HG03025 (cell line): Measurements from ENCODE around the gene CYP2F1.
"Not testable (repeated sequence)": the region's sequence is repeated elsewhere in the genome, so short reads cannot be mapped to it uniquely, and the experiment has no call there.

ENCODE experiments used
- ATAC-seq: cut with Tn5 transposase; IDR thresholded peaks from one replicate; pipeline ENCODE4 v1.9.1; 2021; ENCODE audit warnings: mild to moderate bottlenecking, moderate library complexity; ENCODE audit not compliant: unreplicated experiment, low FRiP score

Gene CYP2F1

DNA sequence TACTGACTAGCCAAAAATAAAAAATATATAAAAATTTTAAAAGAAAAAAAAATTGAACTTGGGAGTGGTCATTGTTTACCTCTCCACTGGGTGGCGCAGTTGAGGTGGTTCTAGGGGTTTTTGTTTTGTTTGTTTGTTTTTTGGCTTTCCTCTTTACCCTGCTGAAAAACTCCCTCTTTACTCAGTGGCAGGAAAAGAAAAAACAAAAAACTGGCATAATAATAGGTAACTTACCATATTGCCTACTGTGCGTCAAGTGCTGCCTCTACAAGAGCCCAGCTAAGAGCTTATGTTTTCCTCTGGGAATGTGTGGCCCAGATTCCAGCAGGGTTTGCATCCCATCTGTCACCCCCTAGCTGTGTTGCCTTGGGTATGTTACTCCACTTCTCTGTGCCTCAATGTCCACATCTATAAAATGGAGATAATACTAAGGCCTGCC, 12.6 kb downstream of the CYP2F1 start:
- not testable (repeated sequence) for ATAC-seq

DNA sequence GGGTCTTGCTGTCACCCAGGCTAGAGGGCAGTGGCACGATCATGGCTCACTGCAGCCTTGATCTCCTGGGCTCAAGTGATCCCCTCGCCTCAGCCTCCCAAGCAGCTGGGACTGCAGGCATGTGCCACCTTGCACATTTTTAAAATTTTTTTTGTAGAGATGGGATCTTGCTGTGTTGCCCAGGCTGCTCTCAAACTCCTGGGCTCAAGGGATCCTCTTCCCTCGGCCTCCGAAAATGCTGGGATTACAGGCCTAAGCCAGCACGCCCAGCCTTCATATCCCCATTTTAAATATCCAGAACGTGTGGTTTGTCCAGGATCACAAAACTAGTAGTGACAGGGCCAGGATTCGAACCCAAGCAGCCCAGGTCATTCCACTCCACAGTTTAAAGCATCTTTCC, 13.1 kb downstream of the CYP2F1 start:
- not testable (repeated sequence) for ATAC-seq

DNA sequence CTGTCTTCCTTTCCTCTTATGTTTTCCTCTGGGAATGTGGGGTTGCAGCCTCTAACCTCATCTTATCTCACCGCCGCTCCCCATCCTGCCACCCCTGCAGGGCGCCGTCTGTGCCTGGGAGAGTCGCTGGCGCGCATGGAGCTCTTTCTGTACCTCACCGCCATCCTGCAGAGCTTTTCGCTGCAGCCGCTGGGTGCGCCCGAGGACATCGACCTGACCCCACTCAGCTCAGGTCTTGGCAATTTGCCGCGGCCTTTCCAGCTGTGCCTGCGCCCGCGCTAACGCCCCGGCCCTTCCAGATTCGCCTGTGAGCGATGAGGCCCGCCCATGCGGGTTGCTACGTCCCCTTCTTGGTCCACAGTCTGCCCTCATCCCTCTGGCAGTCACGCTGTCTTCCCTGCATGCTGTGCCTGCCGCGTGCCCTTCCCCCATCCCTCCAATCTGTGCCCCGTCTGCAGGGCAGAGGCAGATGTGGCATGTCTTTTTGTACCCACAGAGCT, 13.6 kb downstream of the CYP2F1 start:
- ATAC-seq = not testable (repeated sequence)

DNA sequence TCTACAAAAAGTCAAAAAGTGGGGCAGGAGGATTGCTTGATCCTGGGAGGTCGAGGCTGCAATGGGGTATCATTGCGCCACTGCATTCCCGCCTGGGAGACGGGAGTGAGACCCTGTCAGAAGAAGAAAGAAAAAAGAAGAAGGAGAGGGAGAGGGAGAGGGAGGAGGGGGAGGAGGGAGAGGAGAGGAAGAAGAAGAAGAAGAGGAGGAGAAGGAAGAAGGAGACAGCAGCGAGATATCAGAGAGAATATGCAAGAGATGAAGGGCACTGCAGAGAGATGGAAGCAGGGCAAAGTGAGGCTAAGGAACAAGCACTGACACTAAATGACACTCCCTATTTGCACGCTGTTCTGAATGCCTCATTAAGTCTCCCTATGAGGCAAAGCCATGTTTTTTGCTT, 14.5 kb downstream of the CYP2F1 start:
- ATAC-seq = no peak

DNA sequence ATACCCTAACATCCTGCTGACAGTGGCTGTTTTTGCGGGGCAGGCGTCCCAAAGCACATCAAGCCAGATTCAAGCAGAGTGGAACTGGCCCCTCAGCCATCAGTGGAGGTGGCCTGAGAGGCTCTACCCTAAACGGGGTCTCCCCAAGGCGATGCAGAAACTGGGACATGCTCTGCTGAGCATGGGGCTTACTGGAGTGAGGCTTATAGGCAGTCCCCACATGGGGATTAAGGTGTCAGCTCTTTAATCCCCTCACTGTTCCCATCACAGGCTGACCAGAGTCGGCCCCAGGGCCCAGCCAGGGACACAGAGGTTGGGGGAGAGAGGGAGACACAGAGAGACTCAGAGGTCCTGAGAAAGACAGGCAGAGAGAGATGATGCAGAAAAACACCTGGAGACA, 17.0 kb downstream of the CYP2F1 start:
- ATAC-seq = no peak

DNA sequence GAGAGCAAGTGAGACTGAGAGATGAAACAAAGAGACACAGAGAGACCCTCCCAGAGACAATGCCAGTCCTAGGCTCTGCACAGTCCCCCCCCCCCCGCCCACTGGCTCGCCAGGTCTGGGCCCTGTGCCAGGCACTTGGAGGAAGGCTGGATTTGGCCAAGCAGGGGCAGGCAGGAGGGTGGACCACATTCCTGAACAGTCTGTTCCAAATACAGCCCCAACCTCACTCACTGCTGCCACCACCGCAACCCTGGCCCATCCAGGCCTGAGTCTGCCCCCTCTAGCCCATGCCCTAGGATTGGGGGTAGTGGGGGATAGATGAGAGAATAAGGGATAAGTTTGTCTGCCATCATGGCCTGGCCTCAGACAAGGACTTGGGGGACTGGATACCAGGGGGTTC, 19.0 kb downstream of the CYP2F1 start:
- no peak for ATAC-seq

DNA sequence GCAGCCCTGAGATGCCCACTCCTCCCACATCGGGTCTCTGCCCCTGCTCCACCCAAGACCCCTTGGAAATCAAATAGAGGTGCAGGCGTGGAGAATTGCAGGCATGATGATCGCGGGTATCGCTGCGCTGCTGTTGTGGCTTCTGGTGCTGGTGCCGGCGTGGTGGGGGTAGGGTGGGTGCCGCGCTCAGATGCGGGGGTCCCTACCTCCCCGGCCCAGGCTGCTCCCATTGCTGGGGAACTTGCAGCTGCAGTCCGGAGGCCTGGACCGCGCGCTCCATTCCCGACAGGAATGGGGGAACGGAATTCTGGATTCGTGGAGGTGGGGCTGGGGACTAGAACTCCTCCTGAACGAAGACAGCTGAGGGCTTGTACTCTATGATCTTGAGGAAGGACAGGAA, 20.4 kb downstream of the CYP2F1 start:
- ATAC-seq = no peak

DNA sequence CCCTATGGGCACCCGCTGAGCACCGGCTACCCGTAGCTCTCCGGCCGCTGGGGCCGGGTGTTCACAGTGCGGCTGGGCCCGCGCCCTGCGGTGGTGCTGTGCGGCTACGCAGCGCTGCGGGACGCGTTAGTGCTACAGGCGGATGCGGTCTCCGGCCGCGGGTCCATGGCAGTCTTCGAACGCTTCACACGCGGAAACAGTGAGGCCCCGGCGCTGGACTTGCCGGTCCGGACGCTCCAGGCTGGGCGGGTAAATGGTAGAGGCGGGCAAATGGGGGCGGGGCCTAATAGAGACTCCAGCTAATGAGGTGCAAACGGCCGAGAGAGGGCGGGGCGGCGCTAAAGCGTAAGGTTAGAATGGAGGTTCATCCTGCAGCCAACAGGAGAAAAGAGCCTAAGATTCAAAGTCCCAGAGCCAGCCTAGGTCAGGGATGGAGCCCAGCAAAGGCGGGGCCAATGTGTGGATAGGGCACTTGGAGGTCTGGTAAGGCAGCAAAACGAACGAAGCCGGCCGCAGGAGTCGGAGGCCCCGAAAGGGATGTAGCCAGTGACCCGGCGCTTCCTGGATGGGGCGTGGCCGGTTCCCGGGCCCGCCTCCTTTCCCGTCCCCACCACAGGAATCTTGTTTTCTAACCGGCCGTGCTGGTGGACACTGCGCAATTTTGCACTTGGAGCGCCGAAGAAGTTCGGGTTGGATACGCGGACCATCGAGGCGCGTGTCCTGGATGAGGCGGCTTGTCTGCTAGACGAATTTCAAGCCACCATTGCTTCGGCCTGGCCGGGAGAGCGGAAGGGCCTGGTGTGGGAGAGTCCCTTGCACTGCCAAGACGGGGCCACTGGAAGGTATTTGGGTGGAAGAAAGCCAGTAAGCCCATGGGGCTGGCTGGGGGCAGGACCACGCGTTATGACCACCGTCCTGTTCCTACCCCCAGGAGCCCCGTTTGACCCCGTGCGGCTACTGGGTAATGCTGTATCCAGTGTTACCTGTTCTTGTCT, 21.5 kb downstream of the CYP2F1 start:
- not testable (repeated sequence) for ATAC-seq

DNA sequence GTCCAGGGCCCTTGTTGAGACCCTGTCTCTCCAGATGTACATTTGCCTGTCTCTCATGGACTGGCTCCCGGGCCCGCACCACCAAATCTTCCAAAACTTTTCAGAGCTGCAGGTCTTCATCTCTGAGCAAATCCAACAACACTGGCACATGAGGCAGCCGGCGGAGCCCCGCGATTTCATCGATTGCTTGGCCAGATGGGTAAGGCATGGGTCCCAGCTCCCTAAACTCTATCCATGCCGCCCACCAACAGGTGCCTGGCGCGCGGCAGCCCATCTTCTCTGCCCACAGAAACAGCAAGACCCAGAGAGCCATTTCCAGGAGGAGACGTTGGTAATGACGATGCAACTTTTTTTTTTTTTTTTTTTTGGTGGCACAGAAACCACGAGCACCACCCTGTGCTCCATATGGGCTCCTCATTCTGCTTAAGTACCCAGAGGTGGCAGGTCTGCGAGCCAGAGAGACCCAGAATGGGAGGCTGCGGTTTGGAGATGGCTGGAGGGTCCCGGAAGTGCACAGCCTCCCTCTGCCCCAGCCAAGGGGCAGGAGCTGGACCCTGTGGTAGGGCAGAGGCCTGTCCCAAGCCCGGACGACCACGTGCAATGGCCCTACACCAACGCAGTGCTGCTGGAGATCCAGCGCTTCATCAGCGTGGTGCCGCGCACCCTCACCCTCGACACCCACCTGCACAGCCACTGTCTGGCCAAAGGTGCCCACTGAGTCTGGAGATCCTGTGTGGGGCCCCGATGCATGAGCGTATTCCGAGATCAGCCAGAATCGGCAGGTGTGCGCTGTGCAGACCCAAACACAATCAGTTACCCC, 22.6 kb downstream of the CYP2F1 start:
- ATAC-seq = no peak

DNA sequence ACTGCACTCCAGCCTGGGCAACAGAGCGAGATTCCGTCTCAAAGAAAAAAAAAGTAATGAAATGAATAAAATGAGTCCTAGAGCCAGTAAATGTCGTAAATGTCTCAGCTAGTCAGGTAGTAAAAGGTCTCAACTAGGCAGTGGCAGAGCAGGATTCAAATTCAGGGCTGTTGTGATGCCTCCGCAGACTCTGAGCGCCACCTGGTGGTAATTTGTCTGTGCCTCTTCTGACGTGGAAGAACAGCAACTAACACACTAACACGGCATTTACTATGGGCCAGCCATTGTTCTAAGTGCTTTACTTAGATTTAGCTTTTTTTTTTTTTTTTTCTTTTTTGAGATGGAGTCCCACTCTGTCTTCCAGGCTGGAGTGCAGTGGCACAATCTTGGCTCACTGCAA, 30.2 kb downstream of the CYP2F1 start:
- no peak for ATAC-seq

DNA sequence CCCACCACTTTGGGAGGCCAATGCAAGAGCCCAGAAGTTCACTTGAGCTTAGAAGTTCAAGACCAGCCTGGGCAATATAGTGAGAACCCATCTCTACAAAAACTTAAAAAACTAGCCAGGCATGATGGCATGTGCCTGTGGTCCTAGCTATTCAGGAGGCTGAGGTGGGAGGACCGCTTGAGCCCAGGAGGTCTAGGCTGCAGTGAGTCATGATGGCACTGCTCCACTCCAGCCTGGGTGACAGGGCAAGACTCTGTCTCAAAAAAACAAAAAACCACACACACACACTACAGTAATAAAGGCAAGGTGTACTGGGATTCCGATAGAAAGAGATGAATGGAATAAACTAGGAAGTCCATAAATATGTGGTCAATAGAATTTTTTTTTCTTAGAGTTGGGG, 35.6 kb downstream of the CYP2F1 start:
- ATAC-seq = no peak

DNA sequence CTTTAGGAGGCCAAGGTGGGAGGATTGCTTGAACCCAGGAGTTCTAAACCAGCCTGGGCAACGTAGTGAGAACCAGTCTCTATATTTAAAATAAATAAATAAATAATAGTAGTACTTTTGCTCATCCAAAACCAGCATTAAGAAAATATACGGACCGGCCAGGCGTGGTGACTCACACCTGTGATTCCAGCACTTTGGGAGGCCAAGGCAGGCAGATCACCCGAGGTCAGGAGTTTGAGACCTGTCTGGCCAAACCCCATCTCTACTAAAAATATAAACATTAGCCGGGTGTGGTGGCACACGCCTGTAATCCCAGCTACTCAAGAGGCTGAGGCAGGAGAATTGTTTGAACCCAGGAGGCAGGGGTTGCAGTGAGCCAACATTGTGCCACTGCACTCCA, 36.8 kb downstream of the CYP2F1 start:
- ATAC-seq = not testable (repeated sequence)

DNA sequence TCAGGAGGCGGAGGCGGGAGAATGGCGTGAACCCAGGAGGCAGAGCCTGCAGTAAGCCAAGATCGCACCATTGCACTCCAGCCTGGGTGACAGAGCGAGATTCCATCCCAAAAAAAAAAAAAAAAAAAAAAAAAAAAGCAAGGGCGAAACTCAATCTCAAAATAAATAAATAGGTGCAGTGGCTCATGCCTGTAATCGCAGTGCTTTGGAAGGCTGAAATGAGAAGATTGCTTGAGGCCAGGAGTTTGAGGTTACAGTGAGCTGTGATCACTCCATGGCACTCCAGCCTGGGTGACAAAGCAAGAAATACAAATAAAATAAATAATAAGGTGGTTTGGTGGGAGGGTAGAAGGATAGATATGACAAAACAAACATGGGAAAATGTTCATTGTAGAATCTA, 39.8 kb downstream of the CYP2F1 start:
- no peak for ATAC-seq

DNA sequence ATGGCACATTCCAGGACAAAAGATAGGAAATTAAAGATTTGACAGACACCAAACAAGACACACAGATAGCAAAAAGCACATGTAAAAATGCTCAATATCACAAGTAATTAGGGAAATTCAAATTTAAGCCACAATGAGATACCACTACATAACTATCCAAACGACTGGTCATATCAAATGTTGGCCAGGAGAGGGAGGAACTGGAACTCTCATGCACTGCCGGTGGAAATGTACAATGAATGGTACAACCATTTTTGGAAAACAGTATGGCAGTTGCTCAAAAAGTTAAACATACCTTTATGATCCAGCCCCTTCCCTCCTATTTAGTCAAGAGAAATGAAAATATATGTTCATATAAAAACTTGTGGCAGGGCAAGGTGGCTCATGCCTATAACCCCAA, 42.0 kb downstream of the CYP2F1 start:
- no peak for ATAC-seq

DNA sequence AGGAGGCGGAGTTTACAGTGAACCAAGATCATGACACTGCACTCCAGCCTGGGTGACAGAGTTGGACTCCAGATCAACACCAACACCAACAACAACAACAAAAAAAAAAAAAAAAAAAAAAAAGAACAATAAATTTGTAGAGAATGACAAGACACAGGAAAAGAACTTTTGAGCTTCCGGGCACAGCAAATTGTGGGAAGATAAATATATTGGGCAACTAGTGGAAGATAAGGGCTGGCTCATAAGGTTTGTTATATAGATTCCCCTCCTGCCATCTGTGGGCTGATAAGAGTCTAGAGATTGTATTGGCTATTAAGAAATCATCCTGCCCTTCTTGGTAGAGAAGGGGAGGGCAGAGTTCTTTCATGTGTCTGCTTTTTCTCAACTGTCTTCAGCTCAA, 45.6 kb downstream of the CYP2F1 start:
- ATAC-seq = no peak

DNA sequence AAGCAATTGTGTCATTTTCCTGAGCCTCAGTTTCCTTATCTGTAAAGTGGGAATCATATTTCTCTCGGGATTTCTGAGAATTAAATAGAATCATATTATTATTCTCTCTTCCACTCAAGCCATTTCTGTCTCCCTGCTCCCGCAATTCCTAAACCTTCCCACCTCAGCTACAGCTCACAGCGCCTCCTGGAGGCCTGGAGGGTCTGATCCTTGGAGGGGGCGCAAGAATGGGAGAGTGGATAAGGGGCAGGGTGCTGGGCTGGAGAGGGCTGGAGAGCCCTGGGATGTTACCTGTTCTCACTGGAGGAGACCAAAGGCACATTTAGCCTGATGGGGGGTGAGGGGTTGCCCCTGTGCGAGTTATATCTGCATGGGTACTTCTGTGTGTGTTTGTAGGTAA, 47.7 kb downstream of the CYP2F1 start:
- no peak for ATAC-seq

DNA sequence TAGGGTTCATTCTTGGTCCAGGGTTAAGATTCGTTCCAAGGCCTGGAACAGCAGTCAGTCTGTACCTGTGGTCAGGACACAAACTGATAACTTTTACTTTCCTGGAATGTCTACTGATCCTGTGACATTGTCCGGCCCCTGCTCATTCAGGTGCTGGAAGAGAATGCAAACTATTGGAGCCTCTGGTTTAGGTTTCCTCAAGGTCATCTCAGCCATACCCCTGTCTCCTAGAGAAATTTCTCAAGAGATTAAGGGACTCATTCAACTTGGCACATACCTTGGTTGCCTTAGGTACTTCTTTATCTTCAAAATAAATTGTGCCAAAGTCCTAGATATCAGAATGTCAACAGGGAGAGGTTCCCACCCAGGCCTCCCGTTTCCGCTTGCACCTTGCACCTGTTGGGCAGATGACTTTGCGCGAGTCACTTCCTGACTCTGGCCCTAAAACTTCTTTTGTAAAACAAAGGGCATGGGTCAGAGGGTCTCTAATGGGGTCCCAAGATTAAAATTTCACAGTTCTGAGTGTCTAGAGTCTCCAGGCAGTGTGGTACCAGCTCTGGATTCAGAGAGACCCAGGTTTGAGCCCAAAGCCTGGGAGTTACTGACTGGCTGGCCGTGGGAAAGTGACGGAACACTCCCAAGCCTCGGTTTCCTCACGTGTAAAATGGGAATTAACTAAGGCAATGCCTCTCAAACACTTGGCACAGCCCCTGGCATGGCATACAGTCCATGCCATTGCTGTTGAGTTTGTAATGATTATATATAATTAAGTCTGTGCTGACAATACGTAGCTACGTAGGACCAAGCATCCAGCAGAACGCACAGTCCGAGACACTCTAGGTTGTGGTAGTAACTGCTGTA, 52.9 kb downstream of the CYP2F1 start:
- ATAC-seq = no peak

DNA sequence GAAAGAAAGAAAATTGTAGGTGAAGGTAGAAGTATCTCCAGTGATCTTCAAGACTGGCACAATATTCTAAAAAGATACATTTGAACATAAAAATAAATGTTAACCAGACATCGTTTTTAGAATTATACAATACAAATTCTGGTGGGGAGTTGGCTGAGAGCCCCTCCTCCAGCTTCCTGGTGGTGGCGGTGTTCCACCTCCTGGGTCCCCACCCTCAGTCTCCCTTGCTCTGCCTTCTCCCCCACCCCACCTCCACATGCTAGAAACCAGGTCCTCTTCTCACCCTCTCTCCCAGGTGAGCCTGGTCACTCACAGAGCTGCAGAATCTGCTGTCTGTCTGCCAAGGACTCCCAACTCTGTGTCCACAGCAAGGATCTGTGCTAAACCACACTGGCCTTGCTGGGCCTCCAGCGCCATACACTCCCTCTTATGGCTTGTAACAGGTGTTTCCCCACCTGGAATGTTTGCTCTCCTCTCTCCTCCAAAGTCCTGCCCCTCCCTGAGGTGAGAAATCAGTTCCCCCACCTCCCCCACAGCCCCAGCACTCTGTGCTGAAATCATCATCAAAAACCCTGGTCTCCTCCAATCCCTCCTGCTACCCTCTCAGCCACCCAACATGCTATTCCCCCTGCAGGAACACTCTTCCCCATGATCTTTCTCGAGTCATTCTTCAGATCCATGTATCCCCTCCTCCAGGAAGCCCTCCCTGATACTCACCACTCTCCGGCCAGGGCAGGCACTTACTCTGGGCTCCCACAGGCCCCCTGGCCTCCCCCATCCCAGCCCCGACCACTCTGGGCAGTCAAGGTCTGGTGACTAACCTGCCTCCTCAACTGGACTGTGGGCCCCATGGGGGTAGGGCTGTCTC, 58.3 kb downstream of the CYP2F1 start:
- ATAC-seq = no peak

DNA sequence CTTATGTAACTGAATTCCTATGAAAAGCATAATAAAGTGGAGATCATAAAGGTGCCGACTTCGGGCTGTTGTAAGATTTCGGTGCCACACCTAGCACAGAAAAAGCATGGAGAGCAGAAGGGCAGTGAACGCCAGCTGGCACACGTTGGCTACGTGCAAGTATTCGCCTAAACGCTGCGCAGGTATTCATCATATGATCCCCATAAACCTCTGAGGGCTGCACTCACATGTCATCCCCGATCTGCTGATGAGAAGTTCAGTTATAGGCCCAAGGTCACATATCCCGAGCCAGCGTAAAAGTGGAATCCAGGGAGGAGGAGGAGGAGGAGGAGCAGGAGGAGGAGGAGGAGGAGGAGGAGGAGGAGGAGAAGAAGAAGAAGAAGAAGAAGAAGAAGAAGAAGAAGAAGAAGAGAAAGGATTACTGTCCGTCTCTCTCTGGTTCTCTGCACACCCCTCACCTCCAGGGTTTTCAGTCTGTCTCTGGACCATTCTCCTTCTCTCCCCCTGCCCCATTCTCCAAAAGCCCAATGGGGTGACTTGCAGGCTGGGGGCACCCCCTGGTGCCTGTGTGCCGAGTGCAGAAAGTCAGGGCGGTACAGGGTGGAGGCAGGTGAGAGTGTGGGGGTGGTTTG, 60.2 kb downstream of the CYP2F1 start:
- no peak for ATAC-seq
